Dendritic cell treated with granulocyte-macrophage colony-stimulating factor and Interleukin-4, amounts not matched to agents 40 ng/mL and 50 ng/mL, for 4 days (primary cell): ENCODE measurements around the gene C6orf141.

Source experiments
- H3K27ac Mint-ChIP-seq: one replicate; pipeline ENCODE4 v1.8.0; 2022; ENCODE audit warnings: mild to moderate bottlenecking, mixed read lengths
- H3K27me3 Mint-ChIP-seq: one replicate; pipeline ENCODE4 v1.8.0; 2022; ENCODE audit warnings: mild to moderate bottlenecking, mixed read lengths
- H3K36me3 Mint-ChIP-seq: one replicate; pipeline ENCODE4 v1.8.0; 2022; ENCODE audit warnings: low read depth, mixed read lengths
- H3K4me1 Mint-ChIP-seq: one replicate; pipeline ENCODE4 v1.8.0; 2022; ENCODE audit warnings: low read depth, mixed read lengths
- H3K4me3 Mint-ChIP-seq: one replicate; pipeline ENCODE4 v1.8.0; 2022; ENCODE audit warnings: mild to moderate bottlenecking, moderate library complexity, mixed read lengths
- H3K9me3 Mint-ChIP-seq: one replicate; pipeline ENCODE4 v1.8.0; 2022; ENCODE audit warnings: mixed read lengths
- intact Hi-C: fragments of 100-400 bp; cut with micrococcal nuclease; formaldehyde crosslinking; loops from one replicate; pipeline ENCODE4 v1.15.0; 2022

C6orf141 gene

GRCh38 chr6:49549691-49550491 is 577 bp upstream of the C6orf141 start:
- Mint-ChIP-seq H3K4me3 (peak overlapping the region; percentile 56), H3K36me3 (no peaks in the 10 kb centered on the region), H3K27ac (no peak overlapping the region), H3K4me1 (peaks cover 21% of the 10 kb centered on the region), H3K27me3 (peaks cover 38% of the 10 kb centered on the region), H3K9me3 (no peaks in the 10 kb centered on the region)
- intact Hi-C loops: no loop called here

GRCh38 chr6:49551078-49551865 is 804 bp downstream of the C6orf141 start:
- Mint-ChIP-seq H3K27ac (no peak overlapping the region), H3K27me3 (peaks cover 38% of the 10 kb centered on the region)

DNA sequence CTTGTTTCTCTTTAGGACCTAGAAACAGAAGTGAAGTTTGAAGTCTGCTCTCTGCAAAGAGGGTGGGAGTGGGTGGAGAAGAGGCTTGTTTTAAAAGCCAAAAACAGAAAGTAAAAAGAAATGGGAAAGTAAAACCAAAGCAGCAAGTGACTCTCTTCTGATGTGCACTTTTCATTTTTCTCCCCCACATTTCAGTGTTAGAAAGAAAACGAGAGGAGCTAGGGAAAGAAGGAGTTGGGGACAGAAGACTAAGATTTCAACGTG is 1.3 kb downstream of the C6orf141 start:
- Mint-ChIP-seq H3K9me3 (no peaks in the 10 kb centered on the region), H3K4me3 (no peak overlapping the region), H3K27ac (no peak overlapping the region), H3K4me1 (peaks cover 21% of the 10 kb centered on the region), H3K27me3 (peaks cover 38% of the 10 kb centered on the region), H3K36me3 (no peaks in the 10 kb centered on the region)
- intact Hi-C loops: no loop called here

More at GRCh38 chr6:49551078-49551865, 804 bp downstream of the C6orf141 start:
- Mint-ChIP-seq H3K36me3 (no peaks in the 10 kb centered on the region), H3K4me3 (peak overlapping the region; percentile 56), H3K4me1 (peaks cover 21% of the 10 kb centered on the region), H3K9me3 (no peaks in the 10 kb centered on the region)
- intact Hi-C loops: no loop called here

- Mint-ChIP-seq H3K9me3 (no peaks in the 10 kb centered on the region), H3K36me3 (no peaks in the 10 kb centered on the region), H3K27me3 (peaks cover 38% of the 10 kb centered on the region), H3K4me3 (no peak overlapping the region), H3K27ac (no peak overlapping the region), H3K4me1 (peaks cover 21% of the 10 kb centered on the region)
- intact Hi-C loops: no loop called here
Observed at GRCh38 chr6:49552596-49552995, 2.1 kb downstream of the C6orf141 start.

DNA sequence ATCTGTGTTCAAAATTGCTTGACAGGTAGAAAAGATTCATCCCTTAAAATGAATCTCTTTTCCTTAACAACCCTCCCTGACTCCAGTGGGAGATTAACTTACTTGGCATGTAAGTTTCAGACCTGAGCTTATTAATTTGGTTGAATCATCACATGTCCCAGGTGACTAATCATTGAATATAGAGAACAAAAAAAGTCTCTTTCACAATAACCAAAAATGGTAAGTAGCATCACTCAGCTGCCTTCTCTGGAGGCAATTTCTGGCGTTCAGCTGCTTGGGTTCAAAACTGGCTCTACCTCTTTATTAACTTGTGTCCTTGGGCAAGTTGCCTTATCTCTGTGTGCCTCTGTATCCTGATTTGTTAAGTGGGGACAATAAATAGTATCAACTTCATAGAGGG is 2.9 kb downstream of the C6orf141 start:
- H3K4me3 Mint-ChIP-seq: no peak overlapping the region
- intact Hi-C loops: no loop called here
- peaks cover 37% of the 10 kb centered on the region for H3K27me3 Mint-ChIP-seq
- H3K4me1 Mint-ChIP-seq: peaks cover 21% of the 10 kb centered on the region
- H3K27ac Mint-ChIP-seq: no peak overlapping the region
- no peaks in the 10 kb centered on the region for H3K36me3 Mint-ChIP-seq
- H3K9me3 Mint-ChIP-seq: no peaks in the 10 kb centered on the region

- Mint-ChIP-seq H3K4me3 (no peak overlapping the region), H3K27ac (no peak overlapping the region), H3K27me3 (peaks cover 17% of the 10 kb centered on the region), H3K9me3 (no peaks in the 10 kb centered on the region), H3K4me1 (peaks cover 11% of the 10 kb centered on the region), H3K36me3 (no peaks in the 10 kb centered on the region)
- intact Hi-C loops: no loop called here
Observed at GRCh38 chr6:49555951-49556350, 5.5 kb downstream of the C6orf141 start.

GRCh38 chr6:49556429-49556837 is 6.0 kb downstream of the C6orf141 start:
- intact Hi-C loops: no loop called here
- Mint-ChIP-seq H3K36me3 (no peaks in the 10 kb centered on the region), H3K27me3 (peaks cover 12% of the 10 kb centered on the region), H3K4me3 (no peak overlapping the region), H3K27ac (no peak overlapping the region), H3K9me3 (no peaks in the 10 kb centered on the region), H3K4me1 (peaks cover 6% of the 10 kb centered on the region)

DNA sequence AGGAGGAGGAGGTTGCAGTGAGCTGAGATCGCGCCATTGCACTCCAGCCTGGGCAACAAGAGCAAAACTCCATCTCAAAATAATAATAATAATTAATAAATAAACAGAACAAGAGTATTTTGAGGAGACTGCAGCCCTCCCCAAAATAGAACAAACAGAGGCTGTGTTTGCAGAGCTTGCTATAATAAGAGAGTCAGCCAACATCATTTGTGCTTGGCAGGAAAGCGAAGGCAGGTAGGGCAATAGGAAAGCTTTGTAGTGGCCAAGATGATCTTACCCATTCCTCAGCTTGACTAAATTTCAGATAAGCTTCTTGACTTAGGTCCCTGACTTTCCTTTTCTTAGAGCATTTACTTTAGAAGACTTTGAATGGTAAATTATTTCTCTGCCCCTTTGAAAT is 6.7 kb downstream of the C6orf141 start:
- H3K4me3 Mint-ChIP-seq: no peak overlapping the region

GRCh38 chr6:49558238-49558637 is 7.8 kb downstream of the C6orf141 start:
- no peaks in the 10 kb centered on the region for H3K9me3 Mint-ChIP-seq
- H3K36me3 Mint-ChIP-seq: no peaks in the 10 kb centered on the region

More for the DNA sequence above, 6.7 kb downstream of the C6orf141 start:
- H3K36me3 Mint-ChIP-seq: no peaks in the 10 kb centered on the region
- no peak overlapping the region for H3K27ac Mint-ChIP-seq
- H3K9me3 Mint-ChIP-seq: no peaks in the 10 kb centered on the region
- H3K27me3 Mint-ChIP-seq: peaks cover 7% of the 10 kb centered on the region
- no peaks in the 10 kb centered on the region for H3K4me1 Mint-ChIP-seq
- intact Hi-C loops: no loop called here

DNA sequence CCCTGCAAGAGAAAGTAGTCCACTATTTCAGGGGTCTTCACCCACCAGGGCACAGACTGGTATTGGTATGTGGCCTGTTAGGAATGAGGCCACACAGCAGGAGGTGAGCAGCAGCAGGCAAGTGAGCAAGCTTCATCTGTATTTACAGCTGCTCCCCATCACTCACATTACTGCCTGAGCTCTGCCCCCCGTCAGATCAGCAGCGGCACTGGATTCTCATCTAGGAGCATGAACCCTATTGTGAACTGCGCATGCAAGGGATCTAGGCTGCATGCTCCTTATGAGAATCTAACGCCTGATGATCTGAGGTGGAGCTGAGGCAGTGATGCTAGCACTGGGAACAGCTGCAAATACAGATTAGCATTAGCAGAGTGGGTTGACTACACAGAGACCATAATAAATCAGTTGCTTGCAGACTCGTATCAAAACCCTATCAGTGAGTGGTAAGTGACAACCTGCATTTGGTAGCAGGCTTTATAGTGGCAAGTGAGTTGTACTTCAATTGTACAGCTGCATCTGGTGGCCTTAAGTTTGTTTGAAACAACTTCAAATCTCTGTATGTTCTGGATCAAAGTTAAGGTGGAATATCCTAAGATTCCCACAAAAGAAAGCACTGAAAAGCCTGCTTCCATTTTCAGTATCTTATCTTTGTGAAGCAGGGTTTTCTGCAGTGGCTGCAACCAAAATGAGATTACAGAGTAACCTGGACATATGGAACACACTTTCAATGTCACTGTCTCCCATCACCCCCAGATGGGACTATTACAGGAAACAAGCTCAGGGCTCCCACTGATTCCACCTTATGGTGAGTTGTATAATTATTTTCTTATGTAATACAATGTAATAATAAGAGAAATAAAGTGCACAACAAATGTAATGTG is 12.8 kb downstream of the C6orf141 start:
- H3K9me3 Mint-ChIP-seq: no peaks in the 10 kb centered on the region
- no peak overlapping the region for H3K4me3 Mint-ChIP-seq
- H3K27ac Mint-ChIP-seq: no peak overlapping the region
- intact Hi-C loops: no loop called here
- H3K27me3 Mint-ChIP-seq: no peaks in the 10 kb centered on the region
- H3K36me3 Mint-ChIP-seq: no peaks in the 10 kb centered on the region
- H3K4me1 Mint-ChIP-seq: no peaks in the 10 kb centered on the region

More at GRCh38 chr6:49558238-49558637, 7.8 kb downstream of the C6orf141 start:
- Mint-ChIP-seq H3K4me1 (no peaks in the 10 kb centered on the region), H3K4me3 (no peak overlapping the region), H3K27me3 (no peaks in the 10 kb centered on the region), H3K27ac (no peak overlapping the region)
- intact Hi-C loops: no loop called here

- Mint-ChIP-seq H3K9me3 (no peaks in the 10 kb centered on the region), H3K36me3 (no peaks in the 10 kb centered on the region), H3K27me3 (no peaks in the 10 kb centered on the region), H3K4me3 (no peak overlapping the region), H3K4me1 (no peaks in the 10 kb centered on the region), H3K27ac (no peak overlapping the region)
- intact Hi-C loops: no loop called here
Observed at GRCh38 chr6:49564552-49564951, 14.1 kb downstream of the C6orf141 start.

GRCh38 chr6:49565261-49565660 is 14.8 kb downstream of the C6orf141 start:
- H3K27ac Mint-ChIP-seq: no peak overlapping the region
- intact Hi-C loops: no loop called here

GRCh38 chr6:49565855-49566254 is 15.4 kb downstream of the C6orf141 start:
- Mint-ChIP-seq H3K27me3 (no peaks in the 10 kb centered on the region), H3K4me1 (no peaks in the 10 kb centered on the region), H3K27ac (no peak overlapping the region), H3K36me3 (no peaks in the 10 kb centered on the region), H3K9me3 (no peaks in the 10 kb centered on the region), H3K4me3 (no peak overlapping the region)
- intact Hi-C loops: no loop called here

More at GRCh38 chr6:49565261-49565660, 14.8 kb downstream of the C6orf141 start:
- Mint-ChIP-seq H3K27me3 (no peaks in the 10 kb centered on the region), H3K4me3 (no peak overlapping the region), H3K4me1 (no peaks in the 10 kb centered on the region), H3K9me3 (no peaks in the 10 kb centered on the region), H3K36me3 (no peaks in the 10 kb centered on the region)
